RPMI8226 (cell line): Measurements from ENCODE around the gene ABHD13.
"Not testable (repeated sequence)": the region's sequence is repeated elsewhere in the genome, so short reads cannot be mapped to it uniquely, and the experiment has no call there.

ENCODE experiments used
- DNase-seq: peaks from one replicate; pipeline ENCODE4 v3.0.0-alpha.2; 2015

The ABHD13 gene

DNA sequence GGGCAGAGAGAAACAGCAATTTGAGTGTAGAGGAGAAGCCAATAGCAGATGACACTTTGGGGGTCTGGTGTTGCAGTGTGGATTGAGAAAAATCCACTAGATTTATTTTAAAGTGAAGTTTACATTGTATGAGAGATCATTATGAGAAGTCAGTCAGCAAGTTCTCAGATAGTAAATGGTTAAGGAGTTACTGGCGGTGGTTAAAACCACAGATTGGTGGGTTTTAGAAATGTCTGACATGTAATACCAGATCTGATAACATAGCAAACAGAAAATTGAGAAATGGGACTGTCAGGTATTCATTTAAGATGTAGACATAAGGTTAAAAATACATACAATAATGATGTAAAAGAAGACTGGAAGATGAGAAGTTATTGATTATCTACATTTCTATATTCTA is 7.2 kb downstream of the ABHD13 start:
- no peak for DNase-seq

DNA sequence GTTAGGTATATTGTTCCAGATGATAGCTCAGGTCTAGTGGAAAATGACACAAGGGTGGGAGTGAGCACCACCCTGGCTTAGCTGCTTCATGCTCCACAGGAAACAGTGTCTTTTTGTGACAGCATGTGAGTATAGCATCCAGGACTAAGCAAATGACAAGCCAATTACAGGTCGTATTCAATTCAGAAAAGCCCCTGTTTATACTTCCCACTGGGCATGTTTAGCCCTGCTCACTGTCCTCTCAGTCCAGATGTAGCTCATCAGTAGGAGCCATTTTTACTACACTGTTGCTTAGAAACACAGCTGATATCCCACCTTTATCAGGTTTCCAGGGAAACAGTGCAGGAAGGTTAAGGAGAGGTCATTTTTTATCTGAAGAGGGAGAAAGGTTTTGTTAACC is 8.0 kb downstream of the ABHD13 start:
- no peak for DNase-seq

DNA sequence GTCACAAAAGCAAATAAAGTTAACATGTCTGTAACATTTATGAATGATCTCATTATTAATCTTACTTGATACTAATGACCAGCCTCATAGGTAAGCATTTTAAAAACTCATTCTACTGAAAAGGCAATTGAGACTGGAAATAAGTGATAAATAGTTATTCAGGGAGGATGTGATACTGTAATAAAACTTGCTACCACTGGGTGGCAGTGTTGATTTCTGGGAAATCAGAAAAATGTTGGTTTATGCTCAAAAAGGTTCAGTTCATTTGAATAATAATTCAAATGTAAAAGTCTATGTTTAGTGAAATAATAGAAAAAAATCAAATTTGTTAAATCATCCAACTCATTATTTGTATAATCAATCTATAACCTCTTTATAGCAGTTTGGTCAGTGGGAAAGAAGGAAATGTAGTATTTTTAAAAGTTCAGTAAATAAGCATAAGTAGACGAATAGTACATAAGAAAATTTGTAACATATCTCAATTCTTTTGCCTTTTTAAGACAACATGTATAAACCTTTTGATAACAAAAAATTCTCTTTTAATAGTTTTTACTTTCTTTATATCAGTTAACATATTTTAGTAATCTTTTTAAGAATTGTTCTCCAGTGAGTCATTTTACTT is 9.6 kb downstream of the ABHD13 start:
- peak; percentile 22 for DNase-seq

DNA sequence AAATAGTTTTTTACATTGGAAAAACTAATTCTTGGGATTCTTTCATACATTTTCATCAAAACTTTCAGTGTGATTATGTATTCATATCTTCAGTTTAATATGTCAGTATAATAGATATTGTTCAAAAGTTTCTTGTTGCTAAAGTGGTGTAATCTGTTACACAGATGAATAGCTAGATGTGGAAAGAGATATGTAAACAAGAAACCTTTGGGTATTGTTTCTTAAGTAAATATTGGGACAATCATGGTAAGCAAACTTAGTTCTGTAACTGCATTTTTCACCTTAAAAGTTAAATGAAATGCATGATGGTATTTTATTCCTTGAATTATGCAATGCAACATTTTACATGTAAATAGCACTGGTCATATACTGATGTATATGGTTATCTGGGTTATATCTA is 12.2 kb downstream of the ABHD13 start:
- DNase-seq, result no peak

DNA sequence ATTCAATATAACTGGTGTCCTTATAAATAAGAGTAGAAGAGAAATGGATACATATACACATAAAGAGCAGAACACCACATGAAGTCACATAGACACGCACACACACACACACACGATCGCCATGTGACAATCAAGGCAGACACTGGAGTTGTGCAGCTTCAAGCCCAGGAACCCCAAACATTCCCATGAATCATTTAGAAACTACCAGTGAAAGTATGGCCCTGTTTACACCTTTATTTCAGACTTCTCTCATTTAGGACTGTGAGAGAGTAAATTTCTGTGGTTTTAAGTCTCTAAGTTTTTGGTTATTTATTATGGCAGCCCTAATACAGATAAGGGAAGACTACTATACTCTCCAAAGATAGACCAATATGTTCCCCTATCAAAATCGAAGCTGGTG is 31.0 kb downstream of the ABHD13 start:
- DNase-seq, result no peak

DNA sequence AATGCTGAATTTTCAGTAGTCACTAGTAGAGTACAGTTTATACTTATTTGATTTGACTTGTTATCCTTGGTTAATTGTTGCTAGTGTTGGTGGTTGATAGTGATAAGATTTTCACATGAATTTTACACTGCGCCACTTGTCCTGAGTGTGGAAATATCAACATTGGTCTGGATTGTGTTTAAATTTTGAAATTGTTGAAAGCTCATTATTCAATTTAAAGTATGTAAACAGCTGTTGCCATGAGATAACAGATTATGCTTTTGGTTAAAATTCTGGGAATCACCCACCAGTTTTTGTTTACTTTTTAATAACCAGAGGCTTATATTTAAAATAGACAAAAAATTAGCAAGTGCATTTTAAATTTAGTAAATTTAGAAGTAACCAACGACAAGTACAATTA is 39.1 kb downstream of the ABHD13 start:
- no peak for DNase-seq

DNA sequence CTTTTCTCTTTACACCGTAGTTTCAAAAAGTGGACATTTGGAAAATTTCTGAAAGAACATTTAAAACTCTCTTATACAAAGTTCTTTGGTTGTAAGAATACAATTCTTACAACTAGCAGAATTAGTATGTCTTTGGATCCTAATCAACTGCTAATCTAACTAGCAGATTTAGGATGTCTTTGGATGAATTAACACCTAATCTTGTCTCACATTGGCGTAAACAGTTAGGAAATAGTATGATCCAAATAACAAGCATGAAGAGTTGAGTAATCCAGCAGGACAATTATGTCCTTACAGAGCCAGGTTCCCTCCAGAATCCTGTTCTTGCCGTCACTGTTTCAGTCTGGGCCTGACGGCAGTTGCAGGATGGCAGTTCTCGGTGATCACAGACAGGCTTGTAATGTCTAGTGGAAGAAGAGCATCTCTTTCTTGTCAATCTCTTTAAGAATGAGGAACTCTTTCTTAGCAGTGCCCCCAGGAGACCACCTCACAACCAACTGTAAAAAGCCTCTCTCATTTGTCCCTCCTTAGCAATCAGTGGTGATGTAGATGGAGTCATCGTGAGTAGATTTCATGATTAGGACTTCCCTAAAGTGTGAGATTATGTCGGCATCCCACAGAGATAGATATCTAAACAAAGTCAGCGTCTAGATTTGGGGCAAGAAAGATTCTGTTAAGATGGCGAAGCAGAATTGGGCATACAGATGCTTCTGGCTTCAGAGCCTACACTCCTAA is 45.6 kb downstream of the ABHD13 start:
- no peak for DNase-seq

DNA sequence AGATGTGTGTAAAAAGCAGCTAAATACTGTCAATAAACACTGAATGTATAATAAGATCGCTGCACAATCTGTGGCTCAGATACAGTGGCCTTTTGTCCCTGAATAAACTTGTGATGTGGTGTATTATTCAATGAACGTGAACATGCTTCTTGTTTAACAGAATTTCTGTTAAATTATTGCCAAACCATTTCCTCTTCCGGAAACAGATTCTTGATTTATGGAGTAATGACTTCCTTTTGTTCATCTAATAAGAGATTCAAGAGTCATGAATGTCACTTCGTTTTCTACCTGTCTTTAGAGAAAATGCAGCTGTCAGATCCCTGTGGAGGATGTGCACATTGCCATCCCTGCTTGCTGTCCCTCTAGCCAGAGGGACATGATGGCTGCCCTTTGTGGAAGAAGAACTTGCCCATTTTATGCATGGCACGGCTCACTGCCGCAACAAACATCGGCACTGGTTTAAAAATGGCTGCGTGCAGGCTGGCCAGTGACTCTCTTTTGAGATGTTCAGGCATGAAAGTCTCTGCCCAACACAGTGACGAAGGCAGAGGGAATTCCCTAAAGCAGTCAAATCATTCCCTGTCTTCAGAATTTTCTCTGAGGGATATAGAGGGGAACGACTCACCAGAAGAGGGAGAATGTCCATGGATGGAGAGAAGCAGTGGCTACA is 48.3 kb downstream of the ABHD13 start:
- DNase-seq, result no peak

DNA sequence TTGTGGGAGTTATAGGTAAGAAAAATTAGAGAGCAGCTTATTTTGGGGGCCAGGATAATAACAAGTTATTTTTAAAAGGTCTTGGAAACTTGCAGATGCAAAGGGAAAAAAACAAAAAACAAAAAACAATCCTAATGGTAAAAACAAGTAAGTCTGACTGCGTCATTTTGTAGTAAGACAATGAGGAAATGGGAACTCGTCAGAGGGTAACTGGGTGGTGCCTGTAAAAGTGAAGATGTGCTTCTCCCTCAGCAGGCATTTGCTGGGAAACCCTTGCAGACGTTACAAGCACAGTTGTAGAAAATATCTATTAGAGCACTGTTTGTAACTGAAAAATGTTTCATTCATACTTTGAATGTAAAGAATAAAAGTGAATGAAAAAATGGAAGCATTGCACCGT is 49.2 kb downstream of the ABHD13 start:
- no peak for DNase-seq

DNA sequence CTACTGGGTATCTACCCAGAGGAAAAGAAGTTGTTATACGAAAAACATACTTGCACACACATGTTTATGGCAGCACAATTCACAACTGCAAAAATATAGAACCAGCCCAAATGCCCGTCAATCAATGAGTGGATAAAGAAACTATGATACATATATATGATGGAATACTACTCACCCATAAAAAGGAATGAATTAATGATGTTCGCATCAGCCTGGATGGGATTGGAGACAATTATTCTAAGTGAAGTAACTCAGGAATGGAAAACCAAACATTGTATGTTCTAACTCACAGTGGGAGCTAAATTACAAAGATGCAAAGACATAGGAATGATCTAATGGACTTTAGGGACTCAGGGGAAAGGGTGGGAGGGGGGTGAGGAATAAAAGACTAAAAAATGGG is 49.7 kb downstream of the ABHD13 start:
- DNase-seq, result not testable (repeated sequence)

DNA sequence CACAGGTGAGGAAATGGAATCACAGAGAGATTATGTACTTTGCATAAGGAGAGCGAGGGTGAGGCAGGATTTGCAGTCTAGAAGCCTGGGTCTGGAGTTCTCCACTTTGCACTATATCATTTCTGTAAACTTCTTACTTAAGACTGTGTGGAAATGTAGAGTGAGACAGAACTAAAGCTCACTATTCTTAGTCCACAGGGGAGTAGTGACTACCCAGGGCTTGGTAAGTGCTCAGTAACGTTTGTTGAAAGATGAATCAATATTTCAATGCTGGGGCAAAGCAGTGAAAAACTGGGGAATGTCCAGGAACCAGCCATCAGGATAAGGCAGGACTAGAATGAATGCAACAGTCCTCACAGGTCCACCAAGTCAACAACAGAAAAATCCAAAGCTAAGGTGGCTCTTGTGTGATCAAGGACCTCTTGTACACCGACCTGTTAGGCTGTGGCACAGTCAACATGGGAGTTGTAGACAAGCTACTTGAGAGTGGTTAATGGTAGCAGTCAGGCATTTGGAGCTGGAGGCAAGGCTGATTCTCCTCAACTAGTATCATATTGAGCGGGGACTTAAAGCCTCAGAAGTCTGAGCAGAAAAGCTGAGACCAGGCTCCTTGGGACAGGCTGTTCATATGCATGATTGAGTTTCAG is 50.4 kb downstream of the ABHD13 start:
- no peak for DNase-seq

DNA sequence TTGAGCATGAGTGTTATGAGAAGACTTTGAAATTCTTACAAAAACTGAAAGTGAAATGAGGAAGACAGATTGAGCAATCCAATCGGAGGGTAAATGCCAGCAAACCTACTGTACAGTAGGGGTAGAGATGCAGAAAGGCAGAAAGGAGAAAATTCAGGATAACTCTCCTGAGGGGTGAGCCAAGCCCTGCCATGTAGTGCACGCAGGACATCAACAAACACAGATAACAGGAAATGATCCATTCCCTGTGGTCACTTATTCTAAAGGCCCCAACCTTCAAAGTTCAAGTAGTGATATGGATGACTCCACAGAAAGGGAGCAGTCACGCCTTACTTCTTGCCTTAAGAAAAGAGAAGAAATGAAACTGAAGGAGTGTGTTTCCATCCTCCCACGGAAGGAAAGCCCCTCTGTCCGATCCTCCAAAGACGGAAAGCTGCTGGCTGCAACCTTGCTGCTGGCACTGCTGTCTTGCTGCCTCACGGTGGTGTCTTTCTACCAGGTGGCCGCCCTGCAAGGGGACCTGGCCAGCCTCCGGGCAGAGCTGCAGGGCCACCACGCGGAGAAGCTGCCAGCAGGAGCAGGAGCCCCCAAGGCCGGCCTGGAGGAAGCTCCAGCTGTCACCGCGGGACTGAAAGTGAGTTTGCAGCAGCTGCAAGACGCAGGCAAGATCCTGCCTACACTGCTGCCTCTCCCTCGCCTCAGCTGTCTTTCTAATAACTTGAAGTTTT is 51.6 kb downstream of the ABHD13 start, which contains the start of gene TNFSF13B:
Gene TNFSF13B, plus strand, starts transcription at position 118 of the 728 bp plus-strand sequence. Its CDS starts 178 bp downstream, at position 296.
- peak; percentile 56 for DNase-seq

DNA sequence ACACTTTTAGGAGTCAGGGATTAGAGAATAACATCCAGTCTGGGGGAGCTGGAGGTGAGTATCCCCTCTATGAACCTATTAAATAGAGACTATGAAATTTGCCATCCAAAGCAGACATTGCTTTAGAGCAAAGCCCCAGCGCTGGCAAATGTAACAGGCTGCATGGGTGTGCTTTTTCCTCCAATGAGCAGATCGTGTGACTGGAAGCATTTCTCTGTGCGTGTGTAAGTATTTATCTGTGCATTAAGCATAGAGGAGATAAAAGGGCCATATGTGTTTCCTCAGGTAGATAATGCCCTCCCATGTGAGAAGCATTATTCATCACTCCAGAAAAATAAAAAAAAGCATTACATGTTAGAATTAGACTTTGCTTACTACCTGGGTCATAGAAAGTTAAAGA is 52.2 kb downstream of the ABHD13 start:
- DNase-seq, result no peak

DNA sequence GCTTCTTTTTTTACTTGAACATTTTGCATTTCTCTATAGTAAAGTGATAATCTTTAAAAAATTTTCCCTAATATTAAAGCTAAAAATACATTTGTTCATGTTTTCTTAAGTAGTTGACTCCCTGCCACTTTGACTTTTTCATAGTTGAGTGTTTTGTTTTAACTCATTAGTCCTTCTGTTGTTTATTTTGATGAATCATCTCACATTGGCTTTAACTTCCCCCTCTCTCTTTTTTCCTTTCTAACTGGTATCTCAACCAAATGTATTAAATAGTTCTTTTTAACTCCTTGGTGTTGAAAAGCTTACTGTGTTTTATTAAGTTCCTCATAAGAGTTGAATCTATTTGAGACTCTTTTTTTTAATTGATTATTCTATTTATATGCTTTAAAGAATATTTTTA is 54.1 kb downstream of the ABHD13 start:
- DNase-seq, result no peak

DNA sequence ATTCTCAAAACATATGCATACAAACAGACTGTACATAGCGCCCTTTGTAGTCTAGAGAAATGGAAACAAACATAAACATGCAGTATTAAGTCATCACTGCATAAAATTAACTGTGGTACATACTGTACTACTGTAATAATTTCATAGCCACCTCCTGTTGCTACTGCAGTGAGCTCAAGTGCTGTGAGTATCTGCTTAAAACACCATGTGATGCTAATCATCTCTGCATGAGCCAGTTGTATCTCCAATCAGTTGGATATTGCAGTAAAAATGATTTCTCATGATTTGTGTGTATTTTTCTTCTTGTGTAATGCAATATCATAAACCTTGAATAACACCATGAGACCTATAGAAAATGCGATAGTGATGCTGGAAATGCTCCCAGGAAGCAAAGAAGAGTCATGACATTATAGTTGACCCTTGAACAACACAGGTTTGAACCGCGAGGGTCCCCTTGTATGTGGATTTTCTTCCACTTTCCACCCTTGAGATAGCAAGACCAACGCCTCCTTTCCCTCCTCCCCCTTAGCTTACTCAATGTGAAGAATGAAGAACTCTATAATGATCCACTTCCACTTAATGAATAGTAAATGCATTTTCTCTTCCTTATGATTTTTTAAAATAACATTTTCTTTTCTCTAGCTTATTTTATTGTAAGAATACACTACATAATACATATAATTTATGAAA is 55.4 kb downstream of the ABHD13 start:
- no peak for DNase-seq

DNA sequence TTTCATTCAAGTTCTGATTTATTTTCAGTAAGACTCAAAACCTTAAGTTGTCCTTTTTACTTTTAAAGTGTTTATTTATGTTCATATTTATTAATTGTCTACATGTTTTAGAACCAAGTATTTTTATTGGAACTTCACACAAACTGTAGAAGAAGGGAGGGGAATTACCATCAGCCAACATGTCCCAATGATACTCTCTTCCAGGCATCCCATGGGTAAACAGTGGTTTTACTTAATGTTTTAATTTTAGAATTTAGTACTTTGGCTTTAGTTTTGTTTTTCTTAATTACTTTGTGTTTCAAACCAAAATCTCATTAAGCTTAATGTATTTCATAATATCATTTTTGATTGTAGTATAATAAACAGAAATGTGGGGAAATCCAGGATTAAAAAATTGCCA is 56.5 kb downstream of the ABHD13 start:
- DNase-seq, result no peak

DNA sequence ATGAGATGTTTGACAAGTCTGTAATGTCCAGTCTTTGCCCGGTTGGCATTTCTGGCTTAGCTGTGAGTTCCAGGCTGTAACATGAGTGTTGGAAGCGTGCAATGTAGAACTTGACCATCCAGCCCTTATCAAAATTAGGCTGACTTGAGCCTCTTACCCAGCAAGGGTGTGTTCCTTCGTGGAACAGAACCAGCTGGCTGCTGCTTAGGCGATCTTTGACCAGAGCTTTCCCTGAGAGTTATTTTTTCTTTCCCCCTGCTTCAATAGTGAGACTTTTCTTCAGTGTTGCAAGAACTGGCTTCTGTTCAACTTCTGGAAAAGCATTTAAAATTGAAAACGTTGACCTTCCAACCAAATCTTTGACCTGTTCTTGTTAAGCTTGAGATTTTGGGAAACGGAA is 57.9 kb downstream of the ABHD13 start:
- no peak for DNase-seq

DNA sequence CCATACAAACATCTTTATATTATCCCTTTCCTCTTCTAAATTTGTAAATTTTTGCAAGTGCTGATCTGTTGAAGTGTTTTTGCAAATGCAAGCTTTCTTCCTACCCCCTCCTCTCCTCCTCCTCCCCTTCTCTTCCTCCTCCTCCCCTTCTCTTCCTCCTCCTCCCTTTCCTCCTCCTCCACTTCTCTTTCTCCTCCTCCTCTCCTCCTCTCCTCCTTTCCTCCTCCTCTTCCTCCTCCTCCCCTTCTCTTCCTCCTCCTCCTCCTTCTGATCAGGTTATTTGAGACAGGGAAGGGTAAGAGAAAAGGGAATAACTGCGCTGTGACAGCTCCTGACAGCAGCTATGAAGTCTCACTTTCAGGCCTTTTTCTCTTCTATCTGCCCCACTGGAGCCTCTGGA is 60.3 kb downstream of the ABHD13 start:
- no peak for DNase-seq

DNA sequence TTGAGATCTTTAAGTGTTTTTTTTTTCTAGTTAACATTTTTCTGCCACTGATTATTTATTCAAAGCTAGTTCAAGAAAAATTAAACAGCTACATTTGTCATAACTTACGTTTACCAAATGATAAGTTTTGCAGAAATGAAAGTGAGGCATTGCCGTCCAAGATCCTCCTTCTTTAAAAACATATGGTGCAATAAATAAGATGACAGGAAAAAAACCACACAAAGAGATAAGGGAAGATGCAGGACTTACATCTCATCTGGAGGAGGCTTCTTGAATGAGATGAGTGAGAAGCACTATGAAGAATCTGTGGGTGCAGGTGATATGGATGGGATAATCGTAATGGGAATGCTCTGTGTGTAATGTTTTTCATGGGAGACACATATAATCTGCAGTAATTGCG is 63.7 kb downstream of the ABHD13 start:
- DNase-seq, result no peak

DNA sequence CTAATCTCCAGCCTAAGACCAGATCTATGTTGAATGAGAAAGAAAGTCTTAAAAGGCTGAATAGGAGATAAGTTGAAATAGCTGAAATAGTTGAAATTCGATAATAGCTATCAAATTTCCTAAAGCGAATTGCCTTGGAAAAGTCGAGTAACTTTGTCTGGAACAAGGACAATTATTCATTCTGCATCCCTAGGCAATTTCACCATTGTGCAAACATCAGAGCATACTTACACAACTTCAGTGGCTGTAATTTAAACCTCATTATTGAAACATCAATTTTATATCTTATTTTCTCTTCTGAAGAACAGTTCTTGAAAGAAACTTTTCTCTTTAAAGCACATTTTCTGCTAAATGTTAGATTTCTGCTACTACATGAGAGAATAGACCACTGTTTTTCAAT is 64.9 kb downstream of the ABHD13 start:
- DNase-seq, result no peak
